T-helper 2 cell treated with Interferon-gamma antibody and Interleukin-4, amounts not matched to agents 5 μg/mL and 100 μg/mL, for 36 hours (primary cell): ENCODE data around the gene UNC45A.

ENCODE experiments used
- DNase-seq: peaks from one replicate; pipeline ENCODE4 v3.0.0; 2021; ENCODE audit warnings: low spot score
- H3K27ac Mint-ChIP-seq: one replicate; pipeline ENCODE4 v1.8.0; 2021; ENCODE audit warnings: mild to moderate bottlenecking, mixed read lengths
- H3K27me3 Mint-ChIP-seq: one replicate; pipeline ENCODE4 v1.8.0; 2021; ENCODE audit warnings: low read depth, mixed read lengths
- H3K36me3 Mint-ChIP-seq: one replicate; pipeline ENCODE4 v1.8.0; 2021; ENCODE audit warnings: low read depth, mixed read lengths
- H3K4me1 Mint-ChIP-seq: one replicate; pipeline ENCODE4 v1.8.0; 2021; ENCODE audit warnings: low read depth, mixed read lengths
- H3K4me3 Mint-ChIP-seq: one replicate; pipeline ENCODE4 v1.8.0; 2022; ENCODE audit warnings: mild to moderate bottlenecking, moderate library complexity, mixed read lengths
- H3K9me3 Mint-ChIP-seq: one replicate; pipeline ENCODE4 v1.8.0; 2021; ENCODE audit warnings: mixed read lengths

Gene UNC45A

DNA sequence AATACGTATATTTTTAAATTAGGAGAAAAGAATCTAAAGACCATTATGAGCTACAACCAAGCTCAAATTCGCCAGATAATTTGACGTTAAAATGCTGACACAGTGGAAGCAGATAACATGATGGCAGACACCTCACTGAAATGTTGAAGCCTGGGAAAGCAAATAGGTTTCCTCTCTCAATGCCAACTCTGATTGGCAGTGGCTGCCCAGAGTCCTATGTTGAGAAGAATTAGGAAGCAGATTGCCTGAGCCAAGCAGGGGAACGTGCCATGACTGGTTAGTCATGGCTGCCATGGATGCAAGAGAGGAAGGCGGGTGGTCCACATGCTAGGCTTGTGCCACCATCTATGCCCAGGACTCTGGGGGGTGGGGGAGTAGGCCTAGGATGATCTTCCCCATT lies 3.2 kb downstream of the UNC45A start:
- H3K4me3 Mint-ChIP-seq, result no peak overlapping the region
- H3K4me1 Mint-ChIP-seq, result peaks cover 18% of the 10 kb centered on the region
- no peaks in the 10 kb centered on the region for H3K9me3 Mint-ChIP-seq
- H3K36me3 Mint-ChIP-seq, result peaks cover 49% of the 10 kb centered on the region
- H3K27ac Mint-ChIP-seq, result no peak overlapping the region
- no peak for DNase-seq
- no peaks in the 10 kb centered on the region for H3K27me3 Mint-ChIP-seq

DNA sequence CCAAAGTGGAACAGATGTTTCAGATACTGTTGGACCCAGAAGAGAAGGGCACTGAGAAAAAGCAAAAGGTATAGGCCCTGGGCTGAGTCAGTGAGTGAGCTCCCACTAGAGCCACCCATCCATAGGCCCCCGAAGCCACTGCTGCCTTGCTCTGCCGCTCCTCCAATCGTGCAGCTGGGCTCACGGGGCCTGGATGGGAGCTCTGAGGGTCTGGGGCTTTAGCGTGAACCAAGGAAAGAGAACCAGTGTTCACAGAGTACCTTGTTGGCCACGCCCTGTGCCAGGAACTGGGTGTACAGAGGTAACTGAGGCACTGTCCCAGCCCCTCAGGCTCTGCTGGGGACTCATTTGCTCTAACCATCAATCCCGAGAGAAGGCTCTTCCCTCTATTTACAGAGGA lies 4.7 kb downstream of the UNC45A start:
- no peak for DNase-seq
- Mint-ChIP-seq H3K36me3 (peaks cover 54% of the 10 kb centered on the region), H3K4me1 (peaks cover 10% of the 10 kb centered on the region), H3K27ac (no peak overlapping the region), H3K9me3 (no peaks in the 10 kb centered on the region), H3K4me3 (no peak overlapping the region), H3K27me3 (no peaks in the 10 kb centered on the region)

DNA sequence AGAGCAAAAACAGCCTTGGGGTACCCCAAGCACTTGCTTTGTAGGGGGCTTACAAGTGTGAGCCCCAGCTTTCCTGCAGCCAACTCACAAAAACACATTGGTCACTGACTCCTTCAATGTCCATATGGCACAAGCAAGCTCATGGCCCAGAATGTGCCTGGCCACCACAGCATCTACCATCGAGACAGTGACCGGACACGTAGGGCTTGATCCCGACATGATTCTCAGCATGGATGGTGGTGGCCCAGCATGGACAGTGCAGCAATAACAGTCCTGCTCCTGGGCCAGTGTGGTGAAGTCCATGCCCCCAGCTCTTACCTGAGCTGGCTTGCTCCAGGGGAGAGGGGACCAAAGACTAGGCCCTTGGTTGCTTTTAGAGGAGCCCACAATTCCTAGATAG lies 6.0 kb downstream of the UNC45A start:
- Mint-ChIP-seq H3K9me3 (no peaks in the 10 kb centered on the region), H3K27me3 (no peaks in the 10 kb centered on the region), H3K27ac (no peak overlapping the region), H3K4me3 (no peak overlapping the region), H3K36me3 (peaks cover 57% of the 10 kb centered on the region), H3K4me1 (peaks cover 9% of the 10 kb centered on the region)
- DNase-seq, result no peak

DNA sequence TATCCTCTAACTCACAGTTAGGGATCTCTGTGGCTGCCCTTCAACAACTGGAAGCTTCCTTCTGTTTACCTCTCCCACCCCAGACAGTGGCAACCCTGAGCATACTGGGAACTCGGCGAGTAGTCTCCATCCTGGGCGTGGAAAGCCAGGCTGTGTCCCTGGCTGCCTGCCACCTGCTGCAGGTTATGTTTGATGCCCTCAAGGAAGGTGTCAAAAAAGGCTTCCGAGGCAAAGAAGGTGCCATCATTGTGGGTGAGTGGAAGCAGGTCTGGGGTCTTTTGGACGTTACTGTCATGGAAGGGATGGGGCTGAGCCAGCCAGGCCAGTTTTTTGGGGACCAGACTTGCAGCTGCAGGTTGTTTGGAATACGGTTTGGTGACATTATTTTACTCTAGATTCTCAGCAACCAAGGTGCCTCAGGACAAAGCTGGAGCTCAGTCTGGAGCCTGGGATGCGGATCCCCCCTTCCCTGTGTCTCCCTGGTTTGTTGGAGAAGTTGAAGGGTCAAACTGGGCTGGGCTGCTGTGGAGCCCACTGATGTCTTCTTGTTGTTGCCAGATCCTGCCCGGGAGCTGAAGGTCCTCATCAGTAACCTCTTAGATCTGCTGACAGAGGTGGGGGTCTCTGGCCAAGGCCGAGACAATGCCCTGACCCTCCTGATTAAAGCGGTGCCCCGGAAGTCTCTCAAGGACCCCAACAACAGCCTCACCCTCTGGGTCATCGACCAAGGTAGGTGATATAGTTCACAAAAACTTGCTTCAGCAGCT lies 7.5 kb downstream of the UNC45A start:
- DNase-seq, result no peak
- H3K27ac Mint-ChIP-seq, result no peak overlapping the region
- H3K27me3 Mint-ChIP-seq, result no peaks in the 10 kb centered on the region
- no peaks in the 10 kb centered on the region for H3K9me3 Mint-ChIP-seq
- H3K4me3 Mint-ChIP-seq, result no peak overlapping the region
- H3K36me3 Mint-ChIP-seq, result peaks cover 58% of the 10 kb centered on the region
- H3K4me1 Mint-ChIP-seq, result no peaks in the 10 kb centered on the region

DNA sequence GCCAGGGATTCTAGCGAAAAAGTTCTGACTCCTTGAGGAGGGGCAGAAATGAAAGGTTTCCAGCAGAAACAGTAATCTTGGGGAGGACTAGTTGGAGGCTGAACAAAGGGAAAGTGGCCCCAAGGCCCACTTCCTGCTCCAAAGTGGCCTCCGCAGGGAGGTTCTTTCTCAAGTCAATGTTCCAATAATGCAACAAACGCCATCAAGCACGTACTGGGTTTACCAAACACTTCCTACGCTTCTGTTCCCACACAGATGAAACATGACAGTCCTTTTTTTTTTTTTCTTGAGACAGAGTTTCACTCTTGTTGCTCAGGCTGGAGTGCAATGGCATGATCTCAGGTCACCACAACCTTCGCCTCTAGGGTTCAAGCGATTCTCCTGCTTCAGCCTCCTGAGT lies 10.0 kb downstream of the UNC45A start:
- no peak overlapping the region for H3K27ac Mint-ChIP-seq
- peaks cover 60% of the 10 kb centered on the region for H3K36me3 Mint-ChIP-seq
- H3K9me3 Mint-ChIP-seq, result no peaks in the 10 kb centered on the region
- H3K27me3 Mint-ChIP-seq, result no peaks in the 10 kb centered on the region
- no peak overlapping the region for H3K4me3 Mint-ChIP-seq
- no peaks in the 10 kb centered on the region for H3K4me1 Mint-ChIP-seq
- no peak for DNase-seq

DNA sequence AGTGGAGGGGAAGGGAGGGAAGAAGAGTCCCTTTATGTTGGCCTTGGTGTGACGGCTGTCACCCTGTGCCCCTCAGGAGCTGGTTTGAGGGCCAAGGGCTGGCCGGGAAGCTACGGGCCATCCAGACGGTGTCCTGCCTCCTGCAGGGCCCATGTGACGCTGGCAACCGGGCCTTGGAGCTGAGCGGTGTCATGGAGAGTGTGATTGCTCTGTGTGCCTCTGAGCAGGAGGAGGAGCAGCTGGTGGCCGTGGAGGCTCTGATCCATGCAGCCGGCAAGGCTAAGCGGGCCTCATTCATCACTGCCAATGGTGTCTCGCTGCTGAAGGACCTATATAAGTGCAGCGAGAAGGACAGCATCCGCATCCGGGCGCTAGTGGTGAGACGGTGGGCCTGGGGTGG lies 11.5 kb downstream of the UNC45A start:
- H3K4me1 Mint-ChIP-seq, result no peaks in the 10 kb centered on the region
- no peak for DNase-seq
- no peak overlapping the region for H3K27ac Mint-ChIP-seq
- no peak overlapping the region for H3K4me3 Mint-ChIP-seq
- H3K9me3 Mint-ChIP-seq, result no peaks in the 10 kb centered on the region
- H3K27me3 Mint-ChIP-seq, result no peaks in the 10 kb centered on the region
- H3K36me3 Mint-ChIP-seq, result peaks cover 50% of the 10 kb centered on the region

DNA sequence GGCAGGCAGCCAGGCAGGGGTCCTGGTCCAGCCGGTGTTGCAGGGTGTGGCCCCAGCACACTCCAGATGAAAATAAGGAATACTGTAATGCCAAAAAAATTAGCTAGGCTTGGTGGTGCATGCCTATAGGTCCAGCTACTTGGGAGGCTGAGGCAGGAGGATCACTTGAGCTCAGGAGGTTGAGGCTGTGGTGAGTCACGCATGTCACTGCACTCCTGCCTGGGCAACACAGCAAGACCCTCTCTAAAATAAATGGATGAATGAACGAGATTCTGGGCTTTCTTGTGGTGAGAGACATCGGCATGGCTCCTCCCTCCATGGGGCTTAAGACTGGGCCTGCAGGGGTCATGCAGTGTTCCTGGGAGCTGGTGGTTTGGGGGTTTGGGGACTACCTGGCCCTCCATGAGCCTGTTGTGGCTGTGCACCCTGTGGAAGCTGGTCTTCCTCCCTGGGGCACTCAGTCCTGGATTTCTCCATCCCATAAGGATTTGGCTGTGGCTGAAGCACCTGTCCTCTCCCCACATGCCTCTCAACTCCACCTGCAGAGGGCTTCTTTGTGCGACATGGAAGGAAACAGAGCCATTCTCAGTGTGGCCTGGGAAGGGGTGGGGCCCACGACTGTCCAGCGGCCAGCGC lies 12.0 kb downstream of the UNC45A start:
- H3K9me3 Mint-ChIP-seq, result no peaks in the 10 kb centered on the region
- H3K36me3 Mint-ChIP-seq, result peaks cover 52% of the 10 kb centered on the region
- H3K27ac Mint-ChIP-seq, result no peak overlapping the region
- H3K4me3 Mint-ChIP-seq, result no peak overlapping the region
- H3K4me1 Mint-ChIP-seq, result no peaks in the 10 kb centered on the region
- DNase-seq, result no peak
- H3K27me3 Mint-ChIP-seq, result no peaks in the 10 kb centered on the region

DNA sequence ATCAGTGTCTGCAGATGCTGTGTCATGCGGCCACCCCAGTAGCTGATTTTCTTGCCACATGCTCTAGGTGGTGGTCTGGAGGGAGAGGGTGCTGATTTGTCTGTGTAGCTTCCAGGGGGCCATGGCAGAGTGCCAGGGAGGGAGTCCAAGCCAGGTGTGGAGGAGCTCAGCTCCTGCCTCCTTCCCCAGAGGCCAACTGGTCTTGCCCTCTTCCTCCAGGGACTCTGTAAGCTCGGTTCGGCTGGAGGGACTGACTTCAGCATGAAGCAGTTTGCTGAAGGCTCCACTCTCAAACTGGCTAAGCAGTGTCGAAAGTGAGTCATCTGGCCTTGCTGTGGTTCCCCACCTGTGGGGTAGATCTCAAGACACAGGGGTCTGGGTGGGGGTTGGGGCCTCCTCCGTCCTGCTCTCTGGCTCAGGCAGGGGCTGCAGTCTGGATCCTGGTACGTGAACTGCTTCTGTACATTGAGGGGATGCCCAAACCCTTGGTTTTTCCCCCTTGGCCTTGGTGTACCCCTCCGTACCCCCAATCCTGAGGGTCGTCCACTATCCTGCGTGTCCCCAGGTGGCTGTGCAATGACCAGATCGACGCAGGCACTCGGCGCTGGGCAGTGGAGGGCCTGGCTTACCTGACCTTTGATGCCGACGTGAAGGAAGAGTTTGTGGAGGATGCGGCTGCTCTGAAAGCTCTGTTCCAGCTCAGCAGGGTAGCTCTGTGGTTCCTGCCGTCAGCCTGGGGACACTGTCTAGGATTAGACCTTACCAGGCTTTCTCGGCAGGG lies 12.7 kb downstream of the UNC45A start:
- H3K27ac Mint-ChIP-seq, result no peak overlapping the region
- H3K27me3 Mint-ChIP-seq, result no peaks in the 10 kb centered on the region
- no peaks in the 10 kb centered on the region for H3K9me3 Mint-ChIP-seq
- no peaks in the 10 kb centered on the region for H3K4me1 Mint-ChIP-seq
- H3K36me3 Mint-ChIP-seq, result peaks cover 50% of the 10 kb centered on the region
- DNase-seq, result no peak
- H3K4me3 Mint-ChIP-seq, result no peak overlapping the region

DNA sequence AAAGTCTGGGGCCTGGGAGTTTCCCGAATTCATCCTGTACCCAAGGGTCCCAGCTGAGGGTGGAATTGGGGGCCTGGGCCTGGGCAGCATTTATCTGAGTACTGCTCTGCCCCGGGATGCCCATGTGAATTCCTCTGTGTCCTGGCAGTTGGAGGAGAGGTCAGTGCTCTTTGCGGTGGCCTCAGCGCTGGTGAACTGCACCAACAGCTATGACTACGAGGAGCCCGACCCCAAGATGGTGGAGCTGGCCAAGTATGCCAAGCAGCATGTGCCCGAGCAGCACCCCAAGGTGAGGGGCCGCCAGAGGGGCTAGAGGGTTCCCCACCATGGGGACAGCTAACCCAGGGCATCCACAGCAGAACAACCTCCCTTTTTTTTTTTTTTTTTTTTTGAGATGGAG lies 13.4 kb downstream of the UNC45A start:
- no peak overlapping the region for H3K27ac Mint-ChIP-seq
- no peaks in the 10 kb centered on the region for H3K27me3 Mint-ChIP-seq
- peaks cover 51% of the 10 kb centered on the region for H3K36me3 Mint-ChIP-seq
- no peaks in the 10 kb centered on the region for H3K9me3 Mint-ChIP-seq
- H3K4me3 Mint-ChIP-seq, result no peak overlapping the region
- no peak for DNase-seq
- peaks cover under 1% of the 10 kb centered on the region for H3K4me1 Mint-ChIP-seq

DNA sequence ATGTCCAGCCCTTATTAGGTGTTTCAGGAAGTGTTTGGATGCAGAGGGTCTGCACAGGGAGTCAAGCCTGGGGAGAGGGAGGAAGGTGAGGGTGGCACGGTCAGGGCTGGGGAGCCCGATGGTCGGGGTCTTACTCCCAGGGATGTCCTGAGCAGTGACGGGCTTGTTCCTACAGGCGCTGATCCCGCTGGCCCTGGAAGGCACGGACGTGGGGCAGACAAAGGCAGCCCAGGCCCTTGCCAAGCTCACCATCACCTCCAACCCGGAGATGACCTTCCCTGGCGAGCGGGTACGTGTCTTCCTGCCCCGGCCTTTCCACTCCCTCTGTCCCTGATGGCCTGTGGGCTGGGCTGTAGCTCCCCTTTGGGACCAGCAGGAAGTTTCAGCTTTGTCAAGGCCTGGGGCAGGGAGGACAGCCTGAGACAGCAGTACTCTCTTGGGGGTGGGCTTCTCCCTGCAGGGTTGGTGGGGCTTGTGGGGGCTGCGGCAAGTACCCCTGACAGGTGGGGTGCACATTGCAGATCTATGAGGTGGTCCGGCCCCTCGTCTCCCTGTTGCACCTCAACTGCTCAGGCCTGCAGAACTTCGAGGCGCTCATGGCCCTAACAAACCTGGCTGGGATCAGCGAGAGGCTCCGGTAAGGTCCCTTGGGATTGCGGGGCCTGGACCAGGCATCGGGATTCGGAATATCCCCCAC lies 15.0 kb downstream of the UNC45A start:
- H3K9me3 Mint-ChIP-seq, result no peaks in the 10 kb centered on the region
- H3K27me3 Mint-ChIP-seq, result no peaks in the 10 kb centered on the region
- no peak overlapping the region for H3K27ac Mint-ChIP-seq
- H3K4me1 Mint-ChIP-seq, result peaks cover 2% of the 10 kb centered on the region
- peaks cover 49% of the 10 kb centered on the region for H3K36me3 Mint-ChIP-seq
- no peak overlapping the region for H3K4me3 Mint-ChIP-seq
- no peak for DNase-seq

DNA sequence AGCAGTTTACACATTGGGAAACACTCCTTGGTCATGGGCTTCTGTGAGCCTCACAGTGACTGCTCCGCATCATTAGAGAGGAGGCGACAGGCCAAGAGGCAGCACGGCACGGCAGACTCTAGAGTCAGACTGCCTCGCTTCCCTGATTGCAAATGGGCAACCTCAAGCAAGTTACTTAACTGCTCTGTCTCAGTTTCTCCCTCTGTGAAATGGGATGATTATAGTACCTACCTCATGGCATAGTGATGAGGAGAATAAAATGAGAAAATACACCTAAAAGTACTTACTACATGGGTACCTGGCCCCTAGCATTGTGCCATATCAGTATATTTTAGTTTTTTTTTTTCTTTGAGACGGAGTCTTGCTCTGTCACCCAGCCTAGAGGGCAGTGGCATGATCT lies 15.6 kb downstream of the UNC45A start:
- Mint-ChIP-seq H3K4me3 (no peak overlapping the region), H3K4me1 (peaks cover 2% of the 10 kb centered on the region), H3K27ac (no peak overlapping the region), H3K36me3 (peaks cover 50% of the 10 kb centered on the region), H3K9me3 (no peaks in the 10 kb centered on the region), H3K27me3 (no peaks in the 10 kb centered on the region)
- no peak for DNase-seq

DNA sequence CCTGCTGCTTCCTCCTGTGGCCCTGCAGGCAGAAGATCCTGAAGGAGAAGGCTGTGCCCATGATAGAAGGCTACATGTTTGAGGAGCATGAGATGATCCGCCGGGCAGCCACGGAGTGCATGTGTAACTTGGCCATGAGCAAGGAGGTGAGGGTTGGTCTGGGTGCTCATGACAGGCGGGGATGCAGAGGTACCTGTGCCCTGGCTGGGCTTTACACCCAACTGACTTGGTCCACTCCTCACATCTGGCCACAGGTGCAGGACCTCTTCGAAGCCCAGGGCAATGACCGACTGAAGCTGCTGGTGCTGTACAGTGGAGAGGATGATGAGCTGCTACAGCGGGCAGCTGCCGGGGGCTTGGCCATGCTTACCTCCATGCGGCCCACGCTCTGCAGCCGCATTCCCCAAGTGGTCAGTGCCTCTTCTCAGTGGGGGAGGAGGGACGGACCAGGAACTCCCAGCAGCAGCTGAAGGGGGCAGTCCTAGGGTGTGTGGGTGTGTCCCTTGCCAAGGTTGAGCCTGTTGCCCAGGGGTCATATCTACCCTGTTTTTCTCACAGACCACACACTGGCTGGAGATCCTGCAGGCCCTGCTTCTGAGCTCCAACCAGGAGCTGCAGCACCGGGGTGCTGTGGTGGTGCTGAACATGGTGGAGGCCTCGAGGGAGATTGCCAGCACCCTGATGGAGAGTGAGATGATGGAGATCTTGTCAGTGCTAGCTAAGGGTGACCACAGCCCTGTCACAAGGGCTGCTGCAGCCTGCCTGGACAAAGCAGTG lies 18.0 kb downstream of the UNC45A start:
- Mint-ChIP-seq H3K27ac (peak overlapping the region; percentile 45), H3K9me3 (no peaks in the 10 kb centered on the region), H3K27me3 (no peaks in the 10 kb centered on the region), H3K4me3 (peak overlapping the region; percentile 22), H3K36me3 (peaks cover 47% of the 10 kb centered on the region), H3K4me1 (peaks cover 4% of the 10 kb centered on the region)
- DNase-seq, result no peak

DNA sequence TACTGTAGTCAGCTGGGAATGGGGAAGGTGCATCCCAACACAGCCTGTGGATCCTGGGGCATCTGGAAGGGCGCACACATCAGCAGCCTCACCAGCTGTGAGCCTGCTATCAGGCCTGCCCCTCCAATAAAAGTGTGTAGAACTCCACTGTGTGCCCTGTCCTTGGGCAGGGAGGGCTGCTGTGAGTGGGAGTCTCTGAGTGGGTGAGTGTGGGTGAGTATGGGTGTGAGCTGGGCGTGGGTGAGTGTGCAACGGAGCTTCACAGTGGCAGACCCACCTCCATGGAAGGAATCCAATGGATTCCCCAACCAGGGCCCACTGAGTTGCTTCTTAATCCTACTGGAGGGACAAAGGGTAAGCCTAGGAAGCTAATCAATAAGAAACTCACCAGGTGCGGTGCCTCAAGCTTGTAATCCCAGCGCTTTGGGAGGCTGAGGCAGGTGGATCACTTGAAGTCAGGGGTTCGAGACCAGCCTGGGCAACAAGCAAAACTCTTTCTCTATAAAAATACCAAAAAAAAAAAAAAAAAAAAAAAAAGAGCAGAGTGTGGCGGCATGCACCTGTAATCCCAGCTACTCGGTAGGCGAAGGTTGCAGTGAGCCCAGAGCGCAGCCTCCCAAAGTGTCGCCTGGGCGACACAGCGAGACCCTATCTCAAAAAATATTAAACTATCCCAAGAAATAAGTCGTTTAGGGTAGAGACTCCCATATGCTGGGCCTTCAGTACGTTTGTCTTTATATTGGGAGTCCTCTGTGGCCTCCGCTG lies 19.0 kb downstream of the UNC45A start:
- peak overlapping the region; percentile 90 for H3K4me3 Mint-ChIP-seq
- peaks cover 4% of the 10 kb centered on the region for H3K4me1 Mint-ChIP-seq
- no peak for DNase-seq
- peaks cover 41% of the 10 kb centered on the region for H3K36me3 Mint-ChIP-seq
- peak overlapping the region; percentile 97 for H3K27ac Mint-ChIP-seq
- no peaks in the 10 kb centered on the region for H3K9me3 Mint-ChIP-seq
- no peaks in the 10 kb centered on the region for H3K27me3 Mint-ChIP-seq
